ENCODE measurements around the gene SLC16A3. TPM values are rescaled to one million over a fixed set of nuclear protein-coding genes. Genes with fewer than 3 reads are reported as not detected.

Gene SLC16A3
- total RNA-seq, 1 experiment from 2014 or later, result 28.7 TPM

GRCh38 chr17:82235775-82236141, 6.9 kb downstream of the SLC16A3 start:
- peaks cover 7% of the 10 kb centered on the region for H3K4me1 Mint-ChIP-seq
- H3K27me3 Mint-ChIP-seq (ENCODE audit: low read depth), result no peaks in the 10 kb centered on the region; the same call in 1 of the 2 replicates
- H3K27ac Mint-ChIP-seq, result peak overlapping the region; percentile 60
- peaks cover 2% of the 10 kb centered on the region; the same call in 1 of the 2 replicates for H3K36me3 Mint-ChIP-seq
- CTCF ChIA-PET, result interaction anchor here (0.8 to 2.7 kb wide), 38 partner anchors 10 to 319 kb away, joined by 3 to 15 read pairs (median 4); partner anchors contain the start of genes CD7, CENPX, LRRC45 and SECTM1
- no peak for ATAC-seq
- TF ChIP-seq, protein P1, sequence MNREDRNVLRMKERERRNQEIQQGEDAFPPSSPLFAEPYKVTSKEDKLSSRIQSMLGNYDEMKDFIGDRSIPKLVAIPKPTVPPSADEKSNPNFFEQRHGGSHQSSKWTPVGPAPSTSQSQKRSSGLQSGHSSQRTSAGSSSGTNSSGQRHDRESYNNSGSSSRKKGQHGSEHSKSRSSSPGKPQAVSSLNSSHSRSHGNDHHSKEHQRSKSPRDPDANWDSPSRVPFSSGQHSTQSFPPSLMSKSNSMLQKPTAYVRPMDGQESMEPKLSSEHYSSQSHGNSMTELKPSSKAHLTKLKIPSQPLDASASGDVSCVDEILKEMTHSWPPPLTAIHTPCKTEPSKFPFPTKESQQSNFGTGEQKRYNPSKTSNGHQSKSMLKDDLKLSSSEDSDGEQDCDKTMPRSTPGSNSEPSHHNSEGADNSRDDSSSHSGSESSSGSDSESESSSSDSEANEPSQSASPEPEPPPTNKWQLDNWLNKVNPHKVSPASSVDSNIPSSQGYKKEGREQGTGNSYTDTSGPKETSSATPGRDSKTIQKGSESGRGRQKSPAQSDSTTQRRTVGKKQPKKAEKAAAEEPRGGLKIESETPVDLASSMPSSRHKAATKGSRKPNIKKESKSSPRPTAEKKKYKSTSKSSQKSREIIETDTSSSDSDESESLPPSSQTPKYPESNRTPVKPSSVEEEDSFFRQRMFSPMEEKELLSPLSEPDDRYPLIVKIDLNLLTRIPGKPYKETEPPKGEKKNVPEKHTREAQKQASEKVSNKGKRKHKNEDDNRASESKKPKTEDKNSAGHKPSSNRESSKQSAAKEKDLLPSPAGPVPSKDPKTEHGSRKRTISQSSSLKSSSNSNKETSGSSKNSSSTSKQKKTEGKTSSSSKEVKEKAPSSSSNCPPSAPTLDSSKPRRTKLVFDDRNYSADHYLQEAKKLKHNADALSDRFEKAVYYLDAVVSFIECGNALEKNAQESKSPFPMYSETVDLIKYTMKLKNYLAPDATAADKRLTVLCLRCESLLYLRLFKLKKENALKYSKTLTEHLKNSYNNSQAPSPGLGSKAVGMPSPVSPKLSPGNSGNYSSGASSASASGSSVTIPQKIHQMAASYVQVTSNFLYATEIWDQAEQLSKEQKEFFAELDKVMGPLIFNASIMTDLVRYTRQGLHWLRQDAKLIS (CRISPR knock-in tag; IDR thresholded peaks at IDR 0.05; ENCODE audit: borderline replicate concordance), result no peak
- TF ChIP-seq GRHL2 (CRISPR knock-in tag; IDR thresholded peaks at IDR 0.05; ENCODE audit: insufficient replicate concordance, severe bottlenecking) (no peak), OVOL2 (CRISPR knock-in tag; IDR thresholded peaks at IDR 0.05; ENCODE audit: borderline replicate concordance) (no peak)
- no peaks in the 10 kb centered on the region for H3K9me3 Mint-ChIP-seq
- no peak for DNase-seq (ENCODE audit: low spot score)
- POLR2A ChIA-PET, result interaction anchor here (0.6 to 1.1 kb wide), 2 partner anchors 20 to 108 kb away, joined by 3 read pairs; no protein-coding TSS in a partner anchor
- H3K4me3 Mint-ChIP-seq, result no peak overlapping the region

DNA sequence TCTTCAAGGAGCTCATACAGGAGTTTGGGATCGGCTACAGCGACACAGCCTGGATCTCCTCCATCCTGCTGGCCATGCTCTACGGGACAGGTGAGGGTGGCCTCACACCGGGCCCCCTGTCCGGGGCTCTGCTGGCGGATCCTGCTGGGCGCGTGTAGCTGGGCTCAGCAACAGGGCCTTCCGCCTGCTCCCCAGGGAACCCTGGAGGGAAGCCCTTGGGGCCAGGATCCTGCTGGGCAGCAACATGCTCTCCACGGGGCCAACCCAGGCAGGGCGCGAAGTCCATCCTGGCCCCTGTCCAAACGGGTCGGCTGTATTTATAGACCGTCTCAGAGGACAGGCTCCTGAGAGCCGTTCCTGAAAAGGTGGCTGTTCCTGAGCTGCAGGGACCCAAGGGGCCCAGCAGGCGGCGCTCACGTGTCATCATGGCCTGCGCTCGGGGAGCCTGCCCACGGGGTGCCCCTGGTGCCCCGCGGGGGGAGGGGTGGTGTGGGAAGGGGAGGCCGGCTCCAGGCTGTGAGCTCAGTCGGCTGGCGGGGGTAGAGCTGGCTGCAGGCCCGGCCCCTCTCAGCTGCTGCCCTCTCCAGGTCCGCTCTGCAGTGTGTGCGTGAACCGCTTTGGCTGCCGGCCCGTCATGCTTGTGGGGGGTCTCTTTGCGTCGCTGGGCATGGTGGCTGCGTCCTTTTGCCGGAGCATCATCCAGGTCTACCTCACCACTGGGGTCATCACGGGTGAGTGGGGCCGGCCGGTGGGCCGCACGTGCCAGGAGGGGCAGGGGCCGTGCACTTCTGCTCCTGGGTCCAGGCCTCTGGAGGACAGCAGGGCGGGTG, 7.5 kb downstream of the SLC16A3 start:
- peaks cover 7% of the 10 kb centered on the region for H3K4me1 Mint-ChIP-seq
- no peaks in the 10 kb centered on the region; the same call in 1 of the 2 replicates for H3K27me3 Mint-ChIP-seq (ENCODE audit: low read depth)
- ChIA-PET CTCF (interaction anchor here (0.7 to 2.7 kb wide), 49 partner anchors 9 to 318 kb away, joined by 3 to 15 read pairs (median 4); partner anchors contain the start of genes CD7, CENPX, DCXR and LRRC45), POLR2A (interaction anchor here (0.6 kb wide), 1 partner anchor 107 kb away, joined by 3 read pairs; no protein-coding TSS in a partner anchor)
- no peak overlapping the region for H3K4me3 Mint-ChIP-seq
- peak; percentile 79 for DNase-seq (ENCODE audit: low spot score)
- no peaks in the 10 kb centered on the region for H3K9me3 Mint-ChIP-seq
- peak; percentile 41 for ATAC-seq
- H3K27ac Mint-ChIP-seq, result peak overlapping the region; percentile 60
- peaks cover 2% of the 10 kb centered on the region; the same call in 1 of the 2 replicates for H3K36me3 Mint-ChIP-seq
- TF ChIP-seq ZNF317 (CRISPR knock-in tag; IDR thresholded peaks at IDR 0.05; ENCODE audit: borderline replicate concordance, low read depth) (no peak), E2F1 (CRISPR knock-in tag; IDR thresholded peaks at IDR 0.05) (no peak), ZNF138 (CRISPR knock-in tag; conservative IDR thresholded peaks at IDR 0.05) (no peak), SMAD4 (CRISPR knock-in tag; IDR thresholded peaks at IDR 0.05) (no peak), TCF7 (CRISPR knock-in tag; IDR thresholded peaks at IDR 0.05; ENCODE audit: low read depth) (no peak), NR3C1 (CRISPR knock-in tag; conservative IDR thresholded peaks at IDR 0.05; ENCODE audit: low read depth) (no peak), GABPB1 (CRISPR knock-in tag; IDR thresholded peaks at IDR 0.05) (peak; percentile 87), ERG (CRISPR knock-in tag; IDR thresholded peaks at IDR 0.05) (no peak), IRF1 (CRISPR knock-in tag; IDR thresholded peaks at IDR 0.05) (no peak), FOXP1 (CRISPR knock-in tag; IDR thresholded peaks at IDR 0.05; ENCODE audit: borderline replicate concordance) (peak; percentile 54; the same call in 1 of the 2 replicates), CTCF (IDR thresholded peaks at IDR 0.05) (peak; percentile 88), ZNF263 (CRISPR knock-in tag; IDR thresholded peaks at IDR 0.05; ENCODE audit: low read depth) (no peak)
- TF ChIP-seq, protein P2, sequence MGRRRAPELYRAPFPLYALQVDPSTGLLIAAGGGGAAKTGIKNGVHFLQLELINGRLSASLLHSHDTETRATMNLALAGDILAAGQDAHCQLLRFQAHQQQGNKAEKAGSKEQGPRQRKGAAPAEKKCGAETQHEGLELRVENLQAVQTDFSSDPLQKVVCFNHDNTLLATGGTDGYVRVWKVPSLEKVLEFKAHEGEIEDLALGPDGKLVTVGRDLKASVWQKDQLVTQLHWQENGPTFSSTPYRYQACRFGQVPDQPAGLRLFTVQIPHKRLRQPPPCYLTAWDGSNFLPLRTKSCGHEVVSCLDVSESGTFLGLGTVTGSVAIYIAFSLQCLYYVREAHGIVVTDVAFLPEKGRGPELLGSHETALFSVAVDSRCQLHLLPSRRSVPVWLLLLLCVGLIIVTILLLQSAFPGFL (CRISPR knock-in tag; IDR thresholded peaks at IDR 0.05; ENCODE audit: borderline replicate concordance), result peak; percentile 61; the same call in 1 of the 2 replicates
- TF ChIP-seq, protein P3, sequence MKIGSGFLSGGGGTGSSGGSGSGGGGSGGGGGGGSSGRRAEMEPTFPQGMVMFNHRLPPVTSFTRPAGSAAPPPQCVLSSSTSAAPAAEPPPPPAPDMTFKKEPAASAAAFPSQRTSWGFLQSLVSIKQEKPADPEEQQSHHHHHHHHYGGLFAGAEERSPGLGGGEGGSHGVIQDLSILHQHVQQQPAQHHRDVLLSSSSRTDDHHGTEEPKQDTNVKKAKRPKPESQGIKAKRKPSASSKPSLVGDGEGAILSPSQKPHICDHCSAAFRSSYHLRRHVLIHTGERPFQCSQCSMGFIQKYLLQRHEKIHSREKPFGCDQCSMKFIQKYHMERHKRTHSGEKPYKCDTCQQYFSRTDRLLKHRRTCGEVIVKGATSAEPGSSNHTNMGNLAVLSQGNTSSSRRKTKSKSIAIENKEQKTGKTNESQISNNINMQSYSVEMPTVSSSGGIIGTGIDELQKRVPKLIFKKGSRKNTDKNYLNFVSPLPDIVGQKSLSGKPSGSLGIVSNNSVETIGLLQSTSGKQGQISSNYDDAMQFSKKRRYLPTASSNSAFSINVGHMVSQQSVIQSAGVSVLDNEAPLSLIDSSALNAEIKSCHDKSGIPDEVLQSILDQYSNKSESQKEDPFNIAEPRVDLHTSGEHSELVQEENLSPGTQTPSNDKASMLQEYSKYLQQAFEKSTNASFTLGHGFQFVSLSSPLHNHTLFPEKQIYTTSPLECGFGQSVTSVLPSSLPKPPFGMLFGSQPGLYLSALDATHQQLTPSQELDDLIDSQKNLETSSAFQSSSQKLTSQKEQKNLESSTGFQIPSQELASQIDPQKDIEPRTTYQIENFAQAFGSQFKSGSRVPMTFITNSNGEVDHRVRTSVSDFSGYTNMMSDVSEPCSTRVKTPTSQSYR (CRISPR knock-in tag; IDR thresholded peaks at IDR 0.05), result peak; percentile 63; the same call in 1 of the 2 replicates

All from WTC11 (cell line).